GM18861 (cell line): ENCODE measurements around the gene ARID3C.
A peak's percentile ranks its signal among the peaks of the same experiment; 100 is the strongest.

Experiments
- ATAC-seq: cut with Tn5 transposase; IDR thresholded peaks from one replicate; pipeline ENCODE4 v1.9.1; 2021; ENCODE audit not compliant: unreplicated experiment

ARID3C gene

GRCh38 chr9:34603610-34604231 is 25.1 kb downstream of the ARID3C start:
- ATAC-seq: peak; percentile 82

GRCh38 chr9:34601937-34602573 is 26.8 kb downstream of the ARID3C start:
- ATAC-seq: no peak

GRCh38 chr9:34600908-34601307 is 28.0 kb downstream of the ARID3C start:
- ATAC-seq: no peak

GRCh38 chr9:34599546-34599945 is 29.3 kb downstream of the ARID3C start:
- ATAC-seq: no peak

- ATAC-seq: no peak
These were observed 34.7 kb downstream of the ARID3C start for GRCh38 chr9:34594177-34594576.

GRCh38 chr9:34592895-34593601 is 35.8 kb downstream of the ARID3C start:
- no peak for ATAC-seq

- ATAC-seq: no peak
These were observed 36.7 kb downstream of the ARID3C start for GRCh38 chr9:34591917-34592866.

GRCh38 chr9:34591248-34591916 is 37.5 kb downstream of the ARID3C start:
- ATAC-seq: no peak

GRCh38 chr9:34590381-34591247 is 38.3 kb downstream of the ARID3C start:
- ATAC-seq: no peak

- no peak for ATAC-seq
These were observed 39.1 kb downstream of the ARID3C start, which contains the start of gene CNTFR for GRCh38 chr9:34589636-34590380. Gene CNTFR, minus strand, starts transcription at chr9:34589724. Its CDS starts 20,743 bp downstream, at chr9:34568981.

GRCh38 chr9:34588671-34589635 is 39.9 kb downstream of the ARID3C start:
- no peak for ATAC-seq

- no peak for ATAC-seq
These were observed 41.6 kb downstream of the ARID3C start for GRCh38 chr9:34587271-34587670.

GRCh38 chr9:34585946-34586669 is 42.8 kb downstream of the ARID3C start:
- ATAC-seq: no peak

GRCh38 chr9:34584970-34585369 is 43.9 kb downstream of the ARID3C start:
- ATAC-seq: no peak

- no peak for ATAC-seq
These were observed 46.1 kb downstream of the ARID3C start for GRCh38 chr9:34582787-34583186.

- no peak for ATAC-seq
These were observed 47.5 kb downstream of the ARID3C start for GRCh38 chr9:34581318-34581717.

- no peak for ATAC-seq
These were observed 48.5 kb downstream of the ARID3C start for GRCh38 chr9:34580358-34580757.
